ACC112 (cell line): ENCODE data around the gene NANS.
A peak's percentile ranks its signal among the peaks of the same experiment; 100 is the strongest.

Source experiments
- H2AFZ ChIP-seq: fragments of 200-600 bp; sonication (generic); one replicate; pipeline ENCODE4 v1.6.0; 2017; ENCODE audit warnings: antibody characterized with exemption, low read length; ENCODE audit not compliant: unreplicated experiment
- H3K27ac ChIP-seq: fragments of 200-600 bp; sonication (generic); 2 replicates; pipeline ENCODE4 v1.5.1; 2014; ENCODE audit warnings: low read depth, mild to moderate bottlenecking, antibody characterized with exemption, low read length, moderate library complexity
- H3K27me3 ChIP-seq: fragments of 200-600 bp; sonication (generic); 2 replicates; pipeline ENCODE4 v1.6.1; 2014; ENCODE audit warnings: mild to moderate bottlenecking, antibody characterized with exemption, low read length, moderate library complexity, mixed read lengths; ENCODE audit not compliant: insufficient read depth
- H3K36me3 ChIP-seq: fragments of 200-600 bp; sonication (generic); 2 replicates; pipeline ENCODE4 v1.6.1; 2016; ENCODE audit warnings: mild to moderate bottlenecking, antibody characterized with exemption, low read length, moderate library complexity, mixed read lengths; ENCODE audit not compliant: insufficient read depth
- H3K4me1 ChIP-seq: fragments of 200-600 bp; sonication (generic); one replicate; pipeline ENCODE4 v1.6.1; 2016; ENCODE audit warnings: low read length, mixed read lengths; ENCODE audit not compliant: insufficient read depth, unreplicated experiment, control insufficient read depth
- H3K4me3 ChIP-seq: fragments of 200-600 bp; sonication (generic); 2 replicates; pipeline ENCODE4 v1.5.1; 2014; ENCODE audit warnings: mild to moderate bottlenecking, low read depth, low read length
- H3K79me2 ChIP-seq: fragments of 200-600 bp; sonication (generic); one replicate; pipeline ENCODE4 v1.6.0; 2016; ENCODE audit warnings: low read length; ENCODE audit not compliant: control insufficient read depth, unreplicated experiment, insufficient read depth

NANS gene

GRCh38 chr9:98038958-98039357 lies 17.6 kb upstream of the NANS start:
- Histone ChIP-seq H3K36me3 (no peaks in the 10 kb centered on the region), H2AFZ (no peak overlapping the region), H3K79me2 (no peaks in the 10 kb centered on the region), H3K4me1 (peaks cover 23% of the 10 kb centered on the region), H3K27me3 (no peaks in the 10 kb centered on the region), H3K27ac (no peak overlapping the region), H3K4me3 (no peak overlapping the region)

GRCh38 chr9:98039607-98040017 lies 16.9 kb upstream of the NANS start:
- Histone ChIP-seq H3K4me1 (peaks cover 23% of the 10 kb centered on the region), H3K27ac (no peak overlapping the region), H3K79me2 (no peaks in the 10 kb centered on the region), H3K4me3 (no peak overlapping the region), H3K36me3 (no peaks in the 10 kb centered on the region), H2AFZ (no peak overlapping the region), H3K27me3 (no peaks in the 10 kb centered on the region)

GRCh38 chr9:98040212-98040611 lies 16.3 kb upstream of the NANS start:
- peaks cover 25% of the 10 kb centered on the region for H3K4me1 ChIP-seq

GRCh38 chr9:98043915-98044314 lies 12.6 kb upstream of the NANS start:
- H3K79me2 ChIP-seq: peaks cover 29% of the 10 kb centered on the region
- H2AFZ ChIP-seq: no peak overlapping the region
- H3K27ac ChIP-seq: no peak overlapping the region
- H3K27me3 ChIP-seq: no peaks in the 10 kb centered on the region
- no peaks in the 10 kb centered on the region for H3K36me3 ChIP-seq
- H3K4me3 ChIP-seq: no peak overlapping the region
- H3K4me1 ChIP-seq: peaks cover 14% of the 10 kb centered on the region

More at GRCh38 chr9:98040212-98040611, 16.3 kb upstream of the NANS start:
- Histone ChIP-seq H3K4me3 (no peak overlapping the region), H2AFZ (no peak overlapping the region), H3K27me3 (no peaks in the 10 kb centered on the region), H3K79me2 (peaks cover 4% of the 10 kb centered on the region), H3K36me3 (no peaks in the 10 kb centered on the region), H3K27ac (no peak overlapping the region)

- H3K4me1 ChIP-seq: peaks cover 14% of the 10 kb centered on the region
- peak overlapping the region; percentile 79 for H3K4me3 ChIP-seq
- H3K36me3 ChIP-seq: no peaks in the 10 kb centered on the region
- peak overlapping the region; percentile 59 for H3K27ac ChIP-seq
- peaks cover 32% of the 10 kb centered on the region for H3K79me2 ChIP-seq
- no peaks in the 10 kb centered on the region for H3K27me3 ChIP-seq
- peak overlapping the region; percentile 85 for H2AFZ ChIP-seq
Observed at GRCh38 chr9:98045234-98046179, 11.0 kb upstream of the NANS start.

- H3K36me3 ChIP-seq: no peaks in the 10 kb centered on the region
- H3K27me3 ChIP-seq: no peaks in the 10 kb centered on the region
- H2AFZ ChIP-seq: peak overlapping the region; percentile 85
- peaks cover 14% of the 10 kb centered on the region for H3K4me1 ChIP-seq
- peak overlapping the region; percentile 79 for H3K4me3 ChIP-seq
- H3K27ac ChIP-seq: peak overlapping the region; percentile 59; the same call in 1 of the 2 replicates
- peaks cover 32% of the 10 kb centered on the region for H3K79me2 ChIP-seq
Observed at GRCh38 chr9:98046180-98046543, 10.4 kb upstream of the NANS start.

- Histone ChIP-seq H3K27me3 (no peaks in the 10 kb centered on the region), H3K79me2 (peaks cover 32% of the 10 kb centered on the region), H3K4me1 (peaks cover 14% of the 10 kb centered on the region), H3K4me3 (peak overlapping the region; percentile 79; the same call in 1 of the 2 replicates), H2AFZ (no peak overlapping the region), H3K36me3 (no peaks in the 10 kb centered on the region), H3K27ac (no peak overlapping the region)
Observed at GRCh38 chr9:98047002-98047401, 9.5 kb upstream of the NANS start.

GRCh38 chr9:98049288-98050072 lies 7.1 kb upstream of the NANS start:
- Histone ChIP-seq H3K4me3 (no peak overlapping the region), H3K36me3 (no peaks in the 10 kb centered on the region), H3K4me1 (peaks cover 14% of the 10 kb centered on the region), H2AFZ (no peak overlapping the region), H3K27ac (no peak overlapping the region), H3K79me2 (peaks cover 35% of the 10 kb centered on the region), H3K27me3 (no peaks in the 10 kb centered on the region)

GRCh38 chr9:98050351-98050750 lies 6.2 kb upstream of the NANS start:
- Histone ChIP-seq H3K79me2 (peaks cover 29% of the 10 kb centered on the region), H3K27ac (no peak overlapping the region), H2AFZ (no peak overlapping the region), H3K4me3 (no peak overlapping the region), H3K27me3 (no peaks in the 10 kb centered on the region), H3K36me3 (no peaks in the 10 kb centered on the region), H3K4me1 (peaks cover 8% of the 10 kb centered on the region)

- peaks cover 30% of the 10 kb centered on the region for H3K79me2 ChIP-seq
- no peaks in the 10 kb centered on the region for H3K36me3 ChIP-seq
- H3K4me3 ChIP-seq: no peak overlapping the region
- no peak overlapping the region for H3K27ac ChIP-seq
- peaks cover 17% of the 10 kb centered on the region for H3K4me1 ChIP-seq
- no peak overlapping the region for H2AFZ ChIP-seq
- no peaks in the 10 kb centered on the region for H3K27me3 ChIP-seq
Observed at GRCh38 chr9:98054376-98054951, 2.1 kb upstream of the NANS start.
